GM18519 (cell line): ENCODE measurements around the gene SULF2.

Experiments
- ATAC-seq: cut with Tn5 transposase; IDR thresholded peaks from one replicate; pipeline ENCODE4 v1.9.1; 2021; ENCODE audit warnings: mild to moderate bottlenecking, moderate library complexity; ENCODE audit not compliant: unreplicated experiment, low FRiP score

Gene SULF2

GRCh38 chr20:47660602-47660905 lies 124.7 kb downstream of the SULF2 start:
- ATAC-seq: no peak

GRCh38 chr20:47659904-47660601 lies 125.2 kb downstream of the SULF2 start:
- no peak for ATAC-seq

GRCh38 chr20:47656318-47656717 lies 129.0 kb downstream of the SULF2 start:
- no peak for ATAC-seq

GRCh38 chr20:47655635-47656034 lies 129.6 kb downstream of the SULF2 start:
- no peak for ATAC-seq

GRCh38 chr20:47654370-47654769 lies 130.9 kb downstream of the SULF2 start:
- ATAC-seq: no peak

GRCh38 chr20:47653869-47654268 lies 131.4 kb downstream of the SULF2 start:
- ATAC-seq: no peak

- no peak for ATAC-seq
Measured at GRCh38 chr20:47652794-47653193, 132.5 kb downstream of the SULF2 start.

GRCh38 chr20:47652301-47652700 lies 133.0 kb downstream of the SULF2 start:
- no peak for ATAC-seq

- no peak for ATAC-seq
Measured at GRCh38 chr20:47648943-47649342, 136.3 kb downstream of the SULF2 start.

GRCh38 chr20:47647994-47648393 lies 137.3 kb downstream of the SULF2 start:
- ATAC-seq: no peak

- ATAC-seq: no peak
Measured at GRCh38 chr20:47645632-47646031, 139.6 kb downstream of the SULF2 start.

- ATAC-seq: no peak
Measured at GRCh38 chr20:47642624-47643023, 142.7 kb downstream of the SULF2 start.

GRCh38 chr20:47642118-47642517 lies 143.2 kb downstream of the SULF2 start:
- no peak for ATAC-seq

- ATAC-seq: no peak
Measured at GRCh38 chr20:47638851-47639250, 146.4 kb downstream of the SULF2 start.

GRCh38 chr20:47635256-47635655 lies 150.0 kb downstream of the SULF2 start:
- ATAC-seq: no peak

GRCh38 chr20:47631078-47631477 lies 154.2 kb downstream of the SULF2 start:
- ATAC-seq: no peak

GRCh38 chr20:47629907-47630306 lies 155.4 kb downstream of the SULF2 start:
- no peak for ATAC-seq

- no peak for ATAC-seq
Measured at GRCh38 chr20:47627540-47627939, 157.7 kb downstream of the SULF2 start.

- no peak for ATAC-seq
Measured at GRCh38 chr20:47623206-47623605, 162.1 kb downstream of the SULF2 start.

GRCh38 chr20:47622118-47622665 lies 163.1 kb downstream of the SULF2 start:
- ATAC-seq: no peak

GRCh38 chr20:47620808-47621805 lies 164.2 kb downstream of the SULF2 start:
- no peak for ATAC-seq
